ENCODE results near the gene FBXO42. TPM values are rescaled to one million over a fixed set of nuclear protein-coding genes. Genes with fewer than 3 reads are reported as not detected.
A peak's percentile ranks its signal among the peaks of the same experiment; 100 is the strongest.

Gene FBXO42
- total RNA-seq, 2 experiments from 2014 or later, result 14.3 to 14.9 TPM

DNA sequence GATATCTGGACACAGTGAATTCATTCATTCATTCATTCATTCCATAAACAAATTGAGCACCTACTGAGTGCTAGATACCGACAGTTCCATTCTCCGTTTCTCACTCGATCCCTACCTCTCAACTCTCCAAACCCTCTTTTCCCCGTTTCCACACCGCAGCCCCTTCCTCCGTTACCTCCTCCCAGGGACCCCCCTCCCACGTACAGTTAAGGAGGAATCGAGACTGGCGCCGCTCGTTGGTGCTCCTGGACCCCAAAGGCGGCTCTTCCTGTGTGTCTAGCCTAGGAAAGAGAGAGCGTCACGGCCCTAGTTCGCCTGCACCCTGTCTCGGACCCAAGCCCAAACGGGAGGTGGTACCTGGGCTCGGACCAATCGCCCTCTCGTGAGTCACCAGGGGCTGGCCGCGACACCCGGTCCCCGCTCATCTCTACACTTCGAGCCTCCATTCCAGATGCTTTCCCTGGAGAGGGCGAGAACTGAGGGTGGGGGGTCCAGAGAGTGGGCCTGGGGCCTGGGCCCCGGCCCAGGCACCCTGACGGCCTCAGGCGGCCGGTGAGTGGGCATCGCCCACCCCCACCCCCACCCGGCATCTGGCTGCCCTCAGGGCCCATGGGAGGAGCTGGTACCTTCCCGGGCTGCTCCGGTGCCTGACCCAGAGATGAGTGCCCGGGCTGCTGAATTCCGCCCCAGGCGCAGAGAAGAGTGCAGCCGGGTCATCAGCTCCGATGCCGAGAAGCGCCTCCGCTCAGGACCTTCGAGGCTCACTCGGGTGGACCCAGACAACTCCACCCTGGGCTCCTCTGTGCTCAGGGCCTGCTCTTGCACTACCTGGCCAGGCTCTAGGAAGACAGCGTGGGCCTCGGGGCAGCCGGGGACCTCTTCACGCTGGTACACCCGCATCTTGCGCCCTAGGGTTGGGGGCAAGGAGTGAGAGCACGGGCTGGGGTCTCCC lies 144.7 kb downstream of the FBXO42 start:
- ChIA-PET CTCF (interaction anchor here (0.7 to 1.4 kb wide), 3 partner anchors 9 to 37 kb away, joined by 3 to 6 read pairs (median 4); no protein-coding TSS in a partner anchor), POLR2A (interaction anchor here (1.0 to 3.4 kb wide), 9 partner anchors 9 to 360 kb away, joined by 3 to 46 read pairs (median 3); partner anchors contain the start of genes CPLANE2, SPEN and SZRD1)
- Mint-ChIP-seq H3K27ac (peak overlapping the region; percentile 95), H3K9me3 (no peaks in the 10 kb centered on the region), H3K4me3 (peak overlapping the region; percentile 93), H3K27me3 (no peaks in the 10 kb centered on the region), H3K4me1 (ENCODE audit: low read depth) (peaks cover 12% of the 10 kb centered on the region), H3K36me3 (ENCODE audit: low read depth) (peaks cover 20% of the 10 kb centered on the region)
- H3K27me3 ChIP-seq (ENCODE audit: control insufficient read depth in 1 of 2, insufficient read depth in 2 of 2, low read length in 2 of 2), result no peaks in the 10 kb centered on the region
- ATAC-seq (ENCODE audit: poor library complexity) (no peak), DNase-seq (peak in 2 of 14 experiments; percentile 14 to 56)
- H3K4me3 ChIP-seq (ENCODE audit: low read length), result peak overlapping the region; percentile 75
- H3K4me1 ChIP-seq (ENCODE audit: insufficient read depth, low read length), result peaks cover 25% of the 10 kb centered on the region
- H3K9me3 ChIP-seq (ENCODE audit: control insufficient read depth in 1 of 2, insufficient read depth in 1 of 2, low read length in 2 of 2), result no peaks in the 10 kb centered on the region
- TF ChIP-seq, protein P1, sequence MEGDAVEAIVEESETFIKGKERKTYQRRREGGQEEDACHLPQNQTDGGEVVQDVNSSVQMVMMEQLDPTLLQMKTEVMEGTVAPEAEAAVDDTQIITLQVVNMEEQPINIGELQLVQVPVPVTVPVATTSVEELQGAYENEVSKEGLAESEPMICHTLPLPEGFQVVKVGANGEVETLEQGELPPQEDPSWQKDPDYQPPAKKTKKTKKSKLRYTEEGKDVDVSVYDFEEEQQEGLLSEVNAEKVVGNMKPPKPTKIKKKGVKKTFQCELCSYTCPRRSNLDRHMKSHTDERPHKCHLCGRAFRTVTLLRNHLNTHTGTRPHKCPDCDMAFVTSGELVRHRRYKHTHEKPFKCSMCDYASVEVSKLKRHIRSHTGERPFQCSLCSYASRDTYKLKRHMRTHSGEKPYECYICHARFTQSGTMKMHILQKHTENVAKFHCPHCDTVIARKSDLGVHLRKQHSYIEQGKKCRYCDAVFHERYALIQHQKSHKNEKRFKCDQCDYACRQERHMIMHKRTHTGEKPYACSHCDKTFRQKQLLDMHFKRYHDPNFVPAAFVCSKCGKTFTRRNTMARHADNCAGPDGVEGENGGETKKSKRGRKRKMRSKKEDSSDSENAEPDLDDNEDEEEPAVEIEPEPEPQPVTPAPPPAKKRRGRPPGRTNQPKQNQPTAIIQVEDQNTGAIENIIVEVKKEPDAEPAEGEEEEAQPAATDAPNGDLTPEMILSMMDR (IDR thresholded peaks at IDR 0.05), result no peak
- intact Hi-C loops (cut with DNase I, micrococcal nuclease), result loop anchor here (1.0 to 10.0 kb wide), 5 partner anchors 29 to 847 kb away; partner anchors contain the start of genes CPLANE2 (in 2 of the 2), NBPF1 (in 1 of the 2) and SDHB (in 1 of the 2)
- H3K27ac ChIP-seq (ENCODE audit: low read depth in 1 of 2, low read length in 2 of 2), result peak overlapping the region; percentile 49 to 80
- peaks cover 10% of the 10 kb centered on the region for H3K36me3 ChIP-seq (ENCODE audit: insufficient read depth, low read length)

DNA sequence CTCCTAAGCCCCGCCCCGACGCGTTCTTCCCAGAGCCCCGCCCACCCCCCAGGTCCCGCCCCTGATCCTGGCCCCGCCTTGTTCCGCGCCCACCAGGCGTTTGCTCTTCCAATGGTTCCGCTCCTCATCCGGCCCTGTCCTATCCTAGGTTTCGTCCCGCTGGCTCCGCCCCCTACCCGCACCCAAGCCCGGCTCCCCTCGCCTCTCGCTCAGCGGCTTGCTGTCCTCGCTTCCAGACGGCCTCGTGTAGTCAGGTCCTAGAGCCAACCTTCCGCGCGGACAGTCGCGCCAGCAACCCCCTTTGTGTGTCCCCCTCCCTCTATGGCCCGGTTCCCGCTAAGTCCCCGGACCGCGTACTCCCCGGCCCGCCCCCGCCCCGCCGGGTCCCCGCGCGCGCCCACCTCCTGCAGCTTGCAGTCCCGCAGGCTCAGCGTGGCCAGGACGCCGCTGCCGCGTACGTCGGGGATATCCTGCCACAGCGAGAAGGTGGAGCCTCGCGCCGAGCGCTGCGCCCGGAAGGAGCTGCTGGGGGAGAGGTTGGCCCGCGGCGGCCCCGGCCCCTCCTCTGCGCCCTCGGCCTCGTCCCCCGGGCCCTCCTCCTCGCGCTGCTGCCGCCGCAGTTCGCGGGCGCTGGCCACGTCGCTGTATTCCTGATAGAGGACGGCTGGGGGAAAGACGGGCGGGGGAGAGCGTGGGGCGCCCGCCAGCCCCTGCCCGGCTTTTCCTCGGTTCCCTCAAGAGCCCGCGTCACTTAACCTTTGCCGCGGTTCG lies 145.5 kb downstream of the FBXO42 start:
- no peaks in the 10 kb centered on the region for H3K9me3 ChIP-seq (ENCODE audit: control insufficient read depth in 1 of 2, insufficient read depth in 1 of 2, low read length in 2 of 2)
- ChIA-PET CTCF (interaction anchor here (0.7 to 1.4 kb wide), 4 partner anchors 10 to 37 kb away, joined by 3 to 6 read pairs (median 4); no protein-coding TSS in a partner anchor), POLR2A (interaction anchor here (0.6 to 3.4 kb wide), 11 partner anchors 10 to 360 kb away, joined by 3 to 46 read pairs (median 3); partner anchors contain the start of genes CPLANE2, SPEN and SZRD1)
- no peaks in the 10 kb centered on the region for H3K27me3 ChIP-seq (ENCODE audit: control insufficient read depth in 1 of 2, insufficient read depth in 2 of 2, low read length in 2 of 2)
- TF ChIP-seq, protein P1 (IDR thresholded peaks at IDR 0.05), result no peak
- ATAC-seq (ENCODE audit: poor library complexity) (peak; percentile 88), DNase-seq (peak; percentile 85 to 98 (median 91))
- H3K27me3 Mint-ChIP-seq, result no peaks in the 10 kb centered on the region
- peaks cover 20% of the 10 kb centered on the region for H3K36me3 Mint-ChIP-seq (ENCODE audit: low read depth)
- H3K27ac ChIP-seq (ENCODE audit: low read depth in 1 of 2, low read length in 2 of 2), result peak overlapping the region; percentile 60 to 86
- no peaks in the 10 kb centered on the region for H3K9me3 Mint-ChIP-seq
- H3K4me1 ChIP-seq (ENCODE audit: insufficient read depth, low read length), result peaks cover 25% of the 10 kb centered on the region
- peaks cover 12% of the 10 kb centered on the region for H3K4me1 Mint-ChIP-seq (ENCODE audit: low read depth)
- intact Hi-C loops (cut with DNase I, micrococcal nuclease), result loop anchor here (1.0 to 10.0 kb wide), 6 partner anchors 11 to 848 kb away; partner anchors contain the start of genes CPLANE2 (in 2 of the 2), NBPF1 (in 1 of the 2) and SDHB (in 1 of the 2)
- H3K4me3 Mint-ChIP-seq, result peak overlapping the region; percentile 93
- peaks cover 14% of the 10 kb centered on the region for H3K36me3 ChIP-seq (ENCODE audit: insufficient read depth, low read length)
- peak overlapping the region; percentile 75 for H3K4me3 ChIP-seq (ENCODE audit: low read length)
- H3K27ac Mint-ChIP-seq, result peak overlapping the region; percentile 95

Data from CD4-positive, alpha-beta T cell (primary cell).